Measurements from ENCODE around the gene CDH23. TPM values are rescaled to one million over a fixed set of nuclear protein-coding genes. Genes with fewer than 3 reads are reported as not detected.

Gene CDH23
- total RNA-seq, 1 experiment from 2014 or later, result 2.1 TPM

GRCh38 chr10:71801361-71801760 is 404.6 kb downstream of the CDH23 start:
- Histone ChIP-seq H3K79me2 (ENCODE audit: low read length) (no peaks in the 10 kb centered on the region), H3K27me3 (ENCODE audit: low read length) (no peaks in the 10 kb centered on the region), H3K36me3 (ENCODE audit: insufficient read depth, low read length) (no peaks in the 10 kb centered on the region), H2AFZ (ENCODE audit: low read length) (no peak overlapping the region), H3K9me2 (replicated peaks; ENCODE audit: insufficient read depth, low read length) (no peaks in the 10 kb centered on the region), H4K20me1 (ENCODE audit: insufficient read depth, low read depth, low read length) (no peaks in the 10 kb centered on the region), H3K4me2 (ENCODE audit: low read depth, low read length, poor library complexity, severe bottlenecking) (peak overlapping the region; percentile 29), H3K4me1 (ENCODE audit: low read length) (peaks cover 20% of the 10 kb centered on the region), H3K27ac (ENCODE audit: low read length) (peak overlapping the region; percentile 21; the same call in 1 of the 2 replicates), H3K4me3 (ENCODE audit: low read length) (no peak overlapping the region), H3K9me3 (ENCODE audit: low read length) (no peaks in the 10 kb centered on the region), H3K9ac (ENCODE audit: low read length) (no peak overlapping the region)
- peak; percentile 86 for DNase-seq

GRCh38 chr10:71802235-71802634 is 405.5 kb downstream of the CDH23 start:
- Histone ChIP-seq H3K4me1 (ENCODE audit: low read length) (peaks cover 20% of the 10 kb centered on the region), H2AFZ (ENCODE audit: low read length) (no peak overlapping the region), H3K79me2 (ENCODE audit: low read length) (no peaks in the 10 kb centered on the region), H3K9ac (ENCODE audit: low read length) (no peak overlapping the region), H3K4me3 (ENCODE audit: low read length) (no peak overlapping the region), H3K36me3 (ENCODE audit: insufficient read depth, low read length) (no peaks in the 10 kb centered on the region), H3K9me3 (ENCODE audit: low read length) (no peaks in the 10 kb centered on the region), H3K27me3 (ENCODE audit: low read length) (no peaks in the 10 kb centered on the region), H3K4me2 (ENCODE audit: low read depth, low read length, poor library complexity, severe bottlenecking) (no peak overlapping the region), H3K9me2 (replicated peaks; ENCODE audit: insufficient read depth, low read length) (no peaks in the 10 kb centered on the region), H3K27ac (ENCODE audit: low read length) (no peak overlapping the region), H4K20me1 (ENCODE audit: insufficient read depth, low read depth, low read length) (no peaks in the 10 kb centered on the region)
- no peak for DNase-seq

- H3K27ac ChIP-seq (ENCODE audit: low read length), result no peak overlapping the region
- no peaks in the 10 kb centered on the region for H3K9me3 ChIP-seq (ENCODE audit: low read length)
- no peak overlapping the region for H3K4me3 ChIP-seq (ENCODE audit: low read length)
- no peaks in the 10 kb centered on the region for H3K9me2 ChIP-seq (replicated peaks; ENCODE audit: insufficient read depth, low read length)
- H3K9ac ChIP-seq (ENCODE audit: low read length), result no peak overlapping the region
- H3K4me2 ChIP-seq (ENCODE audit: low read depth, low read length, poor library complexity, severe bottlenecking), result no peak overlapping the region
- H3K79me2 ChIP-seq (ENCODE audit: low read length), result no peaks in the 10 kb centered on the region
- no peak overlapping the region for H2AFZ ChIP-seq (ENCODE audit: low read length)
- no peak for DNase-seq
- H3K36me3 ChIP-seq (ENCODE audit: insufficient read depth, low read length), result no peaks in the 10 kb centered on the region
- H4K20me1 ChIP-seq (ENCODE audit: insufficient read depth, low read depth, low read length), result no peaks in the 10 kb centered on the region
- no peaks in the 10 kb centered on the region for H3K27me3 ChIP-seq (ENCODE audit: low read length)
- peaks cover 20% of the 10 kb centered on the region for H3K4me1 ChIP-seq (ENCODE audit: low read length)
Observed at GRCh38 chr10:71802715-71803488, 406.2 kb downstream of the CDH23 start.

- H2AFZ ChIP-seq (ENCODE audit: low read length), result no peak overlapping the region
Observed at GRCh38 chr10:71804077-71804476, 407.4 kb downstream of the CDH23 start.

GRCh38 chr10:71805776-71806703 is 409.3 kb downstream of the CDH23 start:
- H3K9me2 ChIP-seq (replicated peaks; ENCODE audit: insufficient read depth, low read length), result no peaks in the 10 kb centered on the region
- no peak for DNase-seq
- H3K4me2 ChIP-seq (ENCODE audit: low read depth, low read length, poor library complexity, severe bottlenecking), result no peak overlapping the region
- H3K4me3 ChIP-seq (ENCODE audit: low read length), result no peak overlapping the region
- H3K9me3 ChIP-seq (ENCODE audit: low read length), result no peaks in the 10 kb centered on the region
- H3K9ac ChIP-seq (ENCODE audit: low read length), result no peak overlapping the region
- no peak overlapping the region for H2AFZ ChIP-seq (ENCODE audit: low read length)
- H3K4me1 ChIP-seq (ENCODE audit: low read length), result peaks cover 14% of the 10 kb centered on the region
- no peak overlapping the region for H3K27ac ChIP-seq (ENCODE audit: low read length)
- H4K20me1 ChIP-seq (ENCODE audit: insufficient read depth, low read depth, low read length), result no peaks in the 10 kb centered on the region
- H3K79me2 ChIP-seq (ENCODE audit: low read length), result no peaks in the 10 kb centered on the region
- H3K27me3 ChIP-seq (ENCODE audit: low read length), result no peaks in the 10 kb centered on the region
- no peaks in the 10 kb centered on the region for H3K36me3 ChIP-seq (ENCODE audit: insufficient read depth, low read length)

More at GRCh38 chr10:71804077-71804476, 407.4 kb downstream of the CDH23 start:
- Histone ChIP-seq H3K36me3 (ENCODE audit: insufficient read depth, low read length) (no peaks in the 10 kb centered on the region), H3K9me2 (replicated peaks; ENCODE audit: insufficient read depth, low read length) (no peaks in the 10 kb centered on the region), H3K79me2 (ENCODE audit: low read length) (no peaks in the 10 kb centered on the region), H3K27me3 (ENCODE audit: low read length) (no peaks in the 10 kb centered on the region), H3K9me3 (ENCODE audit: low read length) (no peaks in the 10 kb centered on the region), H3K27ac (ENCODE audit: low read length) (no peak overlapping the region), H3K4me1 (ENCODE audit: low read length) (peaks cover 20% of the 10 kb centered on the region), H4K20me1 (ENCODE audit: insufficient read depth, low read depth, low read length) (no peaks in the 10 kb centered on the region), H3K4me3 (ENCODE audit: low read length) (no peak overlapping the region), H3K4me2 (ENCODE audit: low read depth, low read length, poor library complexity, severe bottlenecking) (no peak overlapping the region), H3K9ac (ENCODE audit: low read length) (no peak overlapping the region)
- no peak for DNase-seq

GRCh38 chr10:71806704-71807556 is 410.2 kb downstream of the CDH23 start:
- Histone ChIP-seq H3K9ac (ENCODE audit: low read length) (no peak overlapping the region), H3K4me2 (ENCODE audit: low read depth, low read length, poor library complexity, severe bottlenecking) (no peak overlapping the region), H3K4me3 (ENCODE audit: low read length) (no peak overlapping the region), H4K20me1 (ENCODE audit: insufficient read depth, low read depth, low read length) (no peaks in the 10 kb centered on the region), H3K27ac (ENCODE audit: low read length) (no peak overlapping the region), H2AFZ (ENCODE audit: low read length) (no peak overlapping the region), H3K9me3 (ENCODE audit: low read length) (no peaks in the 10 kb centered on the region), H3K9me2 (replicated peaks; ENCODE audit: insufficient read depth, low read length) (no peaks in the 10 kb centered on the region), H3K36me3 (ENCODE audit: insufficient read depth, low read length) (no peaks in the 10 kb centered on the region), H3K27me3 (ENCODE audit: low read length) (no peaks in the 10 kb centered on the region), H3K4me1 (ENCODE audit: low read length) (peaks cover 5% of the 10 kb centered on the region), H3K79me2 (ENCODE audit: low read length) (no peaks in the 10 kb centered on the region)
- no peak for DNase-seq

GRCh38 chr10:71807557-71808510 is 411.1 kb downstream of the CDH23 start:
- H2AFZ ChIP-seq (ENCODE audit: low read length), result no peak overlapping the region
- no peaks in the 10 kb centered on the region for H3K36me3 ChIP-seq (ENCODE audit: insufficient read depth, low read length)
- no peaks in the 10 kb centered on the region for H3K27me3 ChIP-seq (ENCODE audit: low read length)
- H3K9me3 ChIP-seq (ENCODE audit: low read length), result no peaks in the 10 kb centered on the region
- H3K4me2 ChIP-seq (ENCODE audit: low read depth, low read length, poor library complexity, severe bottlenecking), result no peak overlapping the region
- H4K20me1 ChIP-seq (ENCODE audit: insufficient read depth, low read depth, low read length), result no peaks in the 10 kb centered on the region
- DNase-seq, result no peak
- H3K9ac ChIP-seq (ENCODE audit: low read length), result no peak overlapping the region
- H3K9me2 ChIP-seq (replicated peaks; ENCODE audit: insufficient read depth, low read length), result no peaks in the 10 kb centered on the region
- H3K4me1 ChIP-seq (ENCODE audit: low read length), result no peaks in the 10 kb centered on the region
- no peak overlapping the region for H3K27ac ChIP-seq (ENCODE audit: low read length)
- H3K79me2 ChIP-seq (ENCODE audit: low read length), result no peaks in the 10 kb centered on the region
- H3K4me3 ChIP-seq (ENCODE audit: low read length), result no peak overlapping the region

Measured in Karpas-422 (cell line).